NCI-H2081 treated with DMSO at 0.1 percent for 48 hours (cell line): ENCODE data around the gene RESP18.
A peak's percentile ranks its signal among the peaks of the same experiment; 100 is the strongest.

ENCODE experiments used
- DNase-seq: peaks from one replicate; lab custom pipeline; 2025; lab: John Stamatoyannopoulos, UW

RESP18 gene

DNA sequence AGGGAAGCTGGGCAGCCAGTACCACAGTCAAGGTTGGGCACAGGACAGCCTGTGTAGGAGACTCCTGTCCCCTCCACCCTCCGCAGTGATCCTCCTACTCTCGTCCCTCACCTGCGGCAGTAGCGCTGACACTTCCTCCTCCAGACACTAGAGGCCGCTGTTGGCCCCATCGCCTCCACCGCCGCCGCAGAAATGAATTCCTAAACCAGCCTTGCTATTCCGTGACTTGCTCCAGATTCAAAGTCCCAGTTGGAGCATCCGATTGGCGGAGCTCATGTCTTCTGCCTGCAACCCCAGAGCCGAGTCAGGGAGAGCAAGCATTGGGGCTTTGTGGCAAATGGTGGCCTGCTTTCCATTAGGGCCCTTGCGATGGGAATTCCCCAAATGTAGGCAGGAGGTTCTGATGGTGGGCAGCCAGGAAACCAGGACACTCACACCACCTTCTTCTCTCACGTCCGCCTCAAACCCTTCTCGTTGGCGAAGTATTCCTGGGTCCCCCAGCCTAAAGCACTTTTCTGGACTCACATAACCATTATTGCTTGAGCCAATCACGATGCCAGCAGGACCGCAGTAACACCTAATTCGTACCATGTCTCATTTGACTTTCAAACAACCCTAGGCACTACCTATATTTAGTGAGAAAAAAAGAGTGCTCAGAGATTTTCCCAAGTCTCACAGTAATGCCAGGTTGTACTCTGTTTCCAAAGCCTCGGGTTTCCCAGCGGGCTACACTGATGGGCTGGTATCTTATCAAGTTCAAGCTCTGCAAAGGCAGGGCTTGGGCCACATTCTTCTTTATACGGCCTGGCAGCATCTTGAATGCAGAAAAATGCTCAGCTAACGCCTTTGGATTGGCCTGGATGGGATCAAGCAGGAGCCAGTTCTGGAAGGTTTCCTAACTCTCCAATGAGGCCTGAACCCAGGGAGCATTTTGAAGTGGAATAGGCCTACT, 54.6 kb downstream of the RESP18 start:
- DNase-seq: peak; percentile 21
